HepG2 (cell line): ENCODE measurements around the gene TEKT5. TPM values are rescaled to one million over a fixed set of nuclear protein-coding genes. Genes with fewer than 3 reads are reported as not detected.

Source experiments
- ATAC-seq: fragments of 200-7000 bp; cut with Tn5 transposase; 3 replicates; pipeline ENCODE4 v1.9.1; 2020; ENCODE audit warnings: mild to moderate bottlenecking, moderate library complexity
- BruUV-seq: library from RNA; stranded (reverse); fragments of 400-500 nt; replicated peaks from 2 replicates; lab custom pipeline; 2021; lab: Mats Ljungman, UMichigan
- CTCF ChIA-PET: fragments of 300-600 bp; formaldehyde crosslinking; extraction: SDS; loops from one replicate; lab custom pipeline; 2021; ENCODE audit warnings: low total read pairs, inconsistent platforms, low intra/inter-chr PET ratio; lab: Yijun Ruan, JAX
- POLR2A ChIA-PET: fragments of 350-600 bp; sonication (Branson Sonifier 250); formaldehyde crosslinking; loops from one replicate; lab custom pipeline; 2020; ENCODE audit warnings: antibody characterized with exemption, inconsistent platforms; lab: Yijun Ruan, JAX
- DNase-seq: peaks from one replicate; pipeline ENCODE4 v3.0.0-alpha.2; 2015; ENCODE audit warnings: low spot score
- FAIRE-seq: peaks from 3 replicates; lab custom pipeline; 2011; peaks lifted over from hg19 to GRCh38; lab: Jason Lieb, UNC
- H2AFZ ChIP-seq: one replicate; pipeline ENCODE4 v1.6.1; 2011; ENCODE audit warnings: low read length, inconsistent platforms
- H3K27ac ChIP-seq: fragments of 300-600 bp; 3 replicates; pipeline ENCODE4 v1.8.0; 2011; ENCODE audit warnings: mixed run types, mild to moderate bottlenecking, mixed read lengths, low read length, inconsistent platforms; ENCODE audit not compliant: insufficient read depth; ENCODE audit errors: extremely low read length
- H3K27me3 ChIP-seq, 2 experiments: fragments of 200-600 bp in 1 of 2; 2 replicates in 1 of 2; 3 replicates in 1 of 2; pipeline versions ENCODE4 v1.6.0 to v1.8.0; 2011; ENCODE audit warnings: low read length in 2 of 2, mild to moderate bottlenecking in 2 of 2, moderate library complexity in 2 of 2, inconsistent platforms in 1 of 2; ENCODE audit not compliant: insufficient read depth in 2 of 2, control insufficient read depth in 1 of 2
- H3K36me3 ChIP-seq, 2 experiments: fragments of 200-600 bp in 1 of 2; replicated peaks in 1 of 2; 2 replicates in 1 of 2; 3 replicates in 1 of 2; pipeline versions ENCODE4 v1.5.1 to v1.8.0; 2011; ENCODE audit warnings: low read length in 2 of 2, inconsistent platforms in 1 of 2; ENCODE audit not compliant: insufficient read depth in 2 of 2, control insufficient read depth in 1 of 2
- H3K4me1 ChIP-seq: 2 replicates; pipeline ENCODE4 v1.5.1; 2012; ENCODE audit warnings: low read length, inconsistent platforms; ENCODE audit not compliant: insufficient read depth
- H3K4me2 ChIP-seq: 2 replicates; pipeline ENCODE4 v1.6.0; 2011; ENCODE audit warnings: low read depth, low read length, inconsistent platforms
- H3K4me3 ChIP-seq, 3 experiments: fragments of 200-600 bp in 1 of 3; sonication (generic), shearing (Covaris generic) in 1 of 3; replicated peaks in 1 of 3; 2 replicates each; pipeline ENCODE4 v1.5.1; 2011 to 2016; ENCODE audit warnings: low read length in 3 of 3, inconsistent platforms in 2 of 3, low read depth in 2 of 3, mild to moderate bottlenecking in 2 of 3, control low read depth in 1 of 3, mixed read lengths in 1 of 3; ENCODE audit not compliant: insufficient read depth in 1 of 3
- H3K79me2 ChIP-seq: one replicate; pipeline ENCODE4 v1.6.1; 2011; ENCODE audit warnings: low read length, inconsistent platforms; ENCODE audit not compliant: insufficient read depth
- H3K9ac ChIP-seq: 2 replicates; pipeline ENCODE4 v1.6.0; 2011; ENCODE audit warnings: mild to moderate bottlenecking, low read depth, low read length, inconsistent platforms; ENCODE audit not compliant: insufficient read depth
- H3K9me3 ChIP-seq: 2 replicates; pipeline ENCODE4 v1.5.1; 2012; ENCODE audit warnings: mild to moderate bottlenecking, low read length
- H4K20me1 ChIP-seq: 2 replicates; pipeline ENCODE4 v1.6.0; 2011; ENCODE audit warnings: inconsistent platforms, mild to moderate bottlenecking, low read length, moderate library complexity; ENCODE audit not compliant: insufficient read depth
- CEBPG ChIP-seq: IDR thresholded peaks from 2 replicates; pipeline ENCODE4 v1.6.1; 2016
- ZBTB40 ChIP-seq, 2 experiments: fragments of 450-650 bp in 1 of 2; sonication (generic) in 1 of 2; formaldehyde crosslinking in 1 of 2; IDR thresholded peaks; 2 replicates each; pipeline versions ENCODE4 v1.6.1 to v1.8.0; 2016 to 2022; ENCODE audit warnings: antibody characterized with exemption in 1 of 2, mild to moderate bottlenecking in 1 of 2, missing genetic modification reagents in 1 of 2
- ZNF30 ChIP-seq: sonication (generic); formaldehyde crosslinking; IDR thresholded peaks from 2 replicates; pipeline ENCODE4 v1.5.0; 2020; ENCODE audit warnings: mild to moderate bottlenecking, missing genetic modification reagents
- ZNF788 ChIP-seq: sonication (generic); formaldehyde crosslinking; IDR thresholded peaks from 2 replicates; pipeline ENCODE4 v1.5.0; 2020; ENCODE audit warnings: mild to moderate bottlenecking, missing genetic modification reagents, borderline replicate concordance
- WGBS: methylation state at CpG from one replicate; pipeline ENCODE4 v1.1.6; 2017; ENCODE audit warnings: low lambda C conversion rate; 5-methylcytosine and 5-hydroxymethylcytosine counted together
- in situ Hi-C: cut with HindIII; loops from 2 replicates; pipeline ENCODE4 v1.10.0; 2017; ENCODE audit warnings: low pct_unique_long_range_greater_than_20kb; ENCODE audit not compliant: extremely low pct_ligation_motif_present
- intact Hi-C: fragments of 100-400 bp; cut with micrococcal nuclease; formaldehyde crosslinking; loops from one replicate; pipeline ENCODE4 v1.10.0; 2022; ENCODE audit not compliant: unreplicated experiment
- polyA plus RNA-seq, 8 experiments: library from polyadenylated mRNA; depleted of rRNA in 3 of 8; stranded (reverse) in 7 of 8; unstranded in 1 of 8; fragments of >200 nt; fragmentation: Illumina TruSeq in 4 of 8; extraction: Trizol in 4 of 8; gene quantifications; 2 replicates each; pipeline versions ENCODE4 v1.2.1 to v1.2.3, GENCODE V29; 2011 to 2016; ENCODE audit warnings: low read depth in 4 of 8, missing spikeins in 1 of 8, mixed read lengths in 1 of 8; ENCODE audit not compliant: insufficient read depth in 1 of 8
- total RNA-seq, 5 experiments: library from RNA; depleted of rRNA; stranded (reverse); fragments of >200 nt; fragmentation: Illumina TruSeq; extraction: Trizol; gene quantifications; 2 replicates each; pipeline ENCODE4 v1.2.3, GENCODE V29; 2016; ENCODE audit warnings: low read depth in 1 of 5
- TF ChIP-seq, protein P1 (sequence below): sonication (generic); formaldehyde crosslinking; IDR thresholded peaks from 2 replicates; pipeline ENCODE4 v1.8.0; 2022; ENCODE audit warnings: mild to moderate bottlenecking, missing genetic modification reagents
- TF ChIP-seq, protein P2 (sequence below): sonication (generic); formaldehyde crosslinking; IDR thresholded peaks from 2 replicates; pipeline ENCODE4 v1.4.0; 2020; ENCODE audit warnings: missing genetic modification reagents, borderline replicate concordance
- TF ChIP-seq, protein P3 (sequence below): sonication (generic); formaldehyde crosslinking; IDR thresholded peaks from 2 replicates; pipeline ENCODE4 v1.4.0; 2020; ENCODE audit warnings: mild to moderate bottlenecking, low read depth, missing genetic modification reagents

Gene TEKT5
- total and polyA plus RNA-seq, 2 of the 13 experiments (the other 11 are each of a cell fraction or from before 2014, with no cell fraction given): 0.16 TPM; not detected in 1

DNA sequence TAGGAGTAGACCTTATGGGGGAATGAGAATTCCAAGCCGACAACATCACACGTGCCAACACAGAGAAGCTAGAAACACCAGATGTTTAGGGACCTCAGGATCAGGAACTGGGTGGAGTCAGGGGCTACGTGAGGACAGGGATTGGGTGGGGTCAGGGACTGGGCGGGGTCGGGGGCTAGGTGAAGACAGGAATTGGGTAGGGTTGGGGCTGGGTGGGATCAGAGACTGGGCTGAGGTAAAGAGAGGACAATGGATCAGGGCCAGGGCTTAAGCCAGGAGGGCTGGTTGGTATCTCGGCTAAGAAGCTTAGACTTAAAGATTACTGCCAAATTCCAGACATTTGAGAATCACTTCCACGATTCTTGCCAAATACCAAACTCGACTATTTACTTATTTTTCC, 11.6 kb downstream of the TEKT5 start (continued):
- TF ChIP-seq ZNF30 (CRISPR knock-in tag) (no peak), CEBPG (CRISPR knock-in tag) (no peak), ZNF788 (CRISPR knock-in tag) (no peak)
- TF ChIP-seq, protein P1, sequence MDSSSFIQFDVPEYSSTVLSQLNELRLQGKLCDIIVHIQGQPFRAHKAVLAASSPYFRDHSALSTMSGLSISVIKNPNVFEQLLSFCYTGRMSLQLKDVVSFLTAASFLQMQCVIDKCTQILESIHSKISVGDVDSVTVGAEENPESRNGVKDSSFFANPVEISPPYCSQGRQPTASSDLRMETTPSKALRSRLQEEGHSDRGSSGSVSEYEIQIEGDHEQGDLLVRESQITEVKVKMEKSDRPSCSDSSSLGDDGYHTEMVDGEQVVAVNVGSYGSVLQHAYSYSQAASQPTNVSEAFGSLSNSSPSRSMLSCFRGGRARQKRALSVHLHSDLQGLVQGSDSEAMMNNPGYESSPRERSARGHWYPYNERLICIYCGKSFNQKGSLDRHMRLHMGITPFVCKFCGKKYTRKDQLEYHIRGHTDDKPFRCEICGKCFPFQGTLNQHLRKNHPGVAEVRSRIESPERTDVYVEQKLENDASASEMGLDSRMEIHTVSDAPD (CRISPR knock-in tag): no peak
- TF ChIP-seq, protein P2, sequence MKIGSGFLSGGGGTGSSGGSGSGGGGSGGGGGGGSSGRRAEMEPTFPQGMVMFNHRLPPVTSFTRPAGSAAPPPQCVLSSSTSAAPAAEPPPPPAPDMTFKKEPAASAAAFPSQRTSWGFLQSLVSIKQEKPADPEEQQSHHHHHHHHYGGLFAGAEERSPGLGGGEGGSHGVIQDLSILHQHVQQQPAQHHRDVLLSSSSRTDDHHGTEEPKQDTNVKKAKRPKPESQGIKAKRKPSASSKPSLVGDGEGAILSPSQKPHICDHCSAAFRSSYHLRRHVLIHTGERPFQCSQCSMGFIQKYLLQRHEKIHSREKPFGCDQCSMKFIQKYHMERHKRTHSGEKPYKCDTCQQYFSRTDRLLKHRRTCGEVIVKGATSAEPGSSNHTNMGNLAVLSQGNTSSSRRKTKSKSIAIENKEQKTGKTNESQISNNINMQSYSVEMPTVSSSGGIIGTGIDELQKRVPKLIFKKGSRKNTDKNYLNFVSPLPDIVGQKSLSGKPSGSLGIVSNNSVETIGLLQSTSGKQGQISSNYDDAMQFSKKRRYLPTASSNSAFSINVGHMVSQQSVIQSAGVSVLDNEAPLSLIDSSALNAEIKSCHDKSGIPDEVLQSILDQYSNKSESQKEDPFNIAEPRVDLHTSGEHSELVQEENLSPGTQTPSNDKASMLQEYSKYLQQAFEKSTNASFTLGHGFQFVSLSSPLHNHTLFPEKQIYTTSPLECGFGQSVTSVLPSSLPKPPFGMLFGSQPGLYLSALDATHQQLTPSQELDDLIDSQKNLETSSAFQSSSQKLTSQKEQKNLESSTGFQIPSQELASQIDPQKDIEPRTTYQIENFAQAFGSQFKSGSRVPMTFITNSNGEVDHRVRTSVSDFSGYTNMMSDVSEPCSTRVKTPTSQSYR: no peak

GRCh38 chr16:10682604-10683003, 12.1 kb downstream of the TEKT5 start:
- CTCF ChIA-PET: no interaction called here
- no peak for FAIRE-seq

More at GRCh38 chr16:10682604-10683003, 12.1 kb downstream of the TEKT5 start:
- Histone ChIP-seq H4K20me1 (no peaks in the 10 kb centered on the region), H3K4me1 (peaks cover 29% of the 10 kb centered on the region), H3K4me3 (no peak overlapping the region), H3K9me3 (no peaks in the 10 kb centered on the region), H3K36me3 (no peaks in the 10 kb centered on the region), H2AFZ (no peak overlapping the region), H3K79me2 (no peaks in the 10 kb centered on the region), H3K9ac (no peak overlapping the region), H3K27me3 (peaks cover 8 to 31% of the 10 kb centered on the region in 2 experiments; a peak in 3 of 5 replicates), H3K27ac (no peak overlapping the region), H3K4me2 (no peak overlapping the region)
- TF ChIP-seq, protein P3, sequence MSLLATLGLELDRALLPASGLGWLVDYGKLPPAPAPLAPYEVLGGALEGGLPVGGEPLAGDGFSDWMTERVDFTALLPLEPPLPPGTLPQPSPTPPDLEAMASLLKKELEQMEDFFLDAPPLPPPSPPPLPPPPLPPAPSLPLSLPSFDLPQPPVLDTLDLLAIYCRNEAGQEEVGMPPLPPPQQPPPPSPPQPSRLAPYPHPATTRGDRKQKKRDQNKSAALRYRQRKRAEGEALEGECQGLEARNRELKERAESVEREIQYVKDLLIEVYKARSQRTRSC (CRISPR knock-in tag): no peak
- TF ChIP-seq ZBTB40 (IDR thresholded peaks at IDR 0.05): peak; percentile 19; the same call in 1 of the 2 replicates
- TF ChIP-seq ZBTB40 (CRISPR knock-in tag; IDR thresholded peaks at IDR 0.05): peak; percentile 92
- 60% methylated on average over 7 of the region's 7 CpGs for WGBS
- ATAC-seq: no peak
- POLR2A ChIA-PET: no interaction called here
- intact Hi-C loops: no loop called here
- in situ Hi-C loops: no loop called here
- BruUV-seq: no TSS peak
- DNase-seq: no peak
